ENCODE measurements around the gene PTK7.
A peak's percentile ranks its signal among the peaks of the same experiment; 100 is the strongest.

Gene PTK7

DNA sequence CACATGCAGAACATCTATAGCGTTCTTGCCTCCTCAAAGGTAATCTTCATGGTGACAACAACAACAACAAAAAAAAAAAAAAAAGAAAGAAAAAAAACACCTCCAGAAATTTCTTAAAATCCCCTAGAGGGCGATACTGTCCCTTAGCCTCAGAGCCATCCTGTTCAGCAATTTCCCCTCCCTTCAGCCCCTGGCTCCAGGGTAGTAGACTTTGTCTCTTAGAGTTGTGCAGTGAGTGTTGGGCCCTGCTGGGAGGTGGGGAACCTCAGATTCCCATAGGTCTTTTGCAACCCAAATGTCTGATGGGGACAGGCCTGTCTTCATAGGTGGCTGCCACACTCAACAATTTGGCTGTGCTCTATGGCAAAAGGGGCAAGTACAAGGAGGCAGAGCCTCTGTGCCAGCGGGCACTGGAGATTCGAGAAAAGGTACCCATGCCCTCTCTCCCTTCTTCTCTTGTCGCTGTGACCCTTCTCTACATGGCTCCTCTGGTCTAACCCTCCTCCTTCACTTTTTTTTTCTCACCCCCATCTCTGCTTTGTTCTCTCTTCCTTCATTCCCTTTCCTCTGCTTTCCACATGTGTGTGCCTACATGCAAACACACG lies 6.0 kb upstream of the PTK7 start:
- no peak for DNase-seq (ENCODE audit: low spot score)
- no peak overlapping the region for H3K18ac ChIP-seq (ENCODE audit: low read length)

DNA sequence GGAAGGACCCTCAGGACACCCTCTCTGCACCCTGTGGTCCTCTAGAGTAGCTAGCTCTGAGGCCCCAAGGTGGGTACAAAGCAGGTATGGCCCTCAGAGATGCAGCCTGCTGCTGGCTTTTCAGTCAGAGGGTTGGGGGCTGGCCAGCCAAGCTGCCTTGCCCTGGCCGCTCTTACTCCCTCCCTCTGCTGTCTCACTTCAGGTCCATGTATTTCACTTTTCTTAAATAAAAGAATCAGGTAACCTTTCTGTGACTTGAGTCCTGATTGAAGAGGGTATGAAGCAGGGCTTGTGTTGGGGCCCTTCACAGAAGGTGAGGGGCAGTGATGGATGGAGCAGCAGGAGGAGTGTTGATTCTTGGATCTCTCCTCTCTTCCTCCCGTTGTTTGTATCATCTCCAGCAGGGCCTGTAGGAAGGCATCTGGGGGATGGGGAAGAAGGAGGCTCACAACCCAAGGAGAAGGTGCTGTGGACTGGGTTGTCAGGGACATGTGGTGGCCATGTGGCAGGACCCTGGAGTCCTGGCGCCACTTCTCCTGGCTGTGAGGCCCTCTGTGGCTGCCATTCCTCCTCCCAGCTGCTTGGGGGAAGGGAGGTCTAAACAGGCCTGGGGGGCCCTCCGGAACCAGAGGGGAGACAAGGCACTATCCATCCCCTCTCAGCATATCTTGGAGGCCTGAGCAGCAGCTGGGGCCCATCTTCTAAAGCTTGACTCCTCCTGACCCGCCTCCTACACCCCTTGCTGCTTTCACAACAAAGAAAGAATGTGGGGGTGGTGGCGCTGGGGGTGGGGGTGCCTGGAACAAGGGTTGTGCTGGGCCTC lies 1.1 kb upstream of the PTK7 start:
- peaks cover 4 to 7% of the 10 kb centered on the region in 2 donors for H3K36me3 ChIP-seq (replicated peaks in 1 of 2; ENCODE audit: control insufficient read depth in 2 of 2, insufficient read depth in 2 of 2, low read length in 2 of 2)
- H3K4ac ChIP-seq (ENCODE audit: low read length): no peak overlapping the region
- no peak overlapping the region for H3K9ac ChIP-seq (ENCODE audit: low read depth, low read length, poor library complexity)
- peaks cover 6% of the 10 kb centered on the region for H3K79me1 ChIP-seq (ENCODE audit: low read depth, low read length)
- peak overlapping the region; percentile 11 for H2BK120ac ChIP-seq (ENCODE audit: low read depth, low read length)
- H3K27me3 ChIP-seq (ENCODE audit: control insufficient read depth in 3 of 3, insufficient read depth in 3 of 3, low read depth in 1 of 3, low read length in 3 of 3): no peaks in the 10 kb centered on the region
- peak overlapping the region; percentile 53 for H3K18ac ChIP-seq (ENCODE audit: low read length)
- peak overlapping the region; percentile 92 for H2AFZ ChIP-seq (ENCODE audit: low read length)
- H2AK5ac ChIP-seq (ENCODE audit: low read depth, low read length): peak overlapping the region; percentile 5
- peak overlapping the region; percentile 37 for H3K27ac ChIP-seq (replicated peaks; ENCODE audit: low read length)
- no peak overlapping the region for H3K23ac ChIP-seq (ENCODE audit: low read depth, low read length, poor library complexity)
- WGBS, 2 donors (ENCODE audit: extremely low coverage in 2 of 2, insufficient read length in 2 of 2, insufficient replicate concordance in 1 of 2): no CpG with 5 or more reads among the region's 6 CpGs
- H2BK12ac ChIP-seq (ENCODE audit: low read length): peak overlapping the region; percentile 80
- H3K4me1 ChIP-seq (ENCODE audit: control insufficient read depth in 2 of 2, insufficient read depth in 1 of 2, low read depth in 1 of 2, low read length in 2 of 2): peaks cover 18 to 27% of the 10 kb centered on the region in 2 donors
- no peak overlapping the region for H3K14ac ChIP-seq (ENCODE audit: low read length)
- peak overlapping the region; percentile 41 for H3K4me2 ChIP-seq (ENCODE audit: insufficient read depth, low read length, poor library complexity, severe bottlenecking)
- no peak overlapping the region for H4K8ac ChIP-seq (ENCODE audit: low read depth, low read length)
- peak overlapping the region; percentile 44 for H2BK15ac ChIP-seq (ENCODE audit: low read length)
- no peak for DNase-seq (ENCODE audit: low spot score)
- peak overlapping the region in 1 of 2 donors; percentile 98 for H3K4me3 ChIP-seq (ENCODE audit: low read length in 2 of 2)
- no peak overlapping the region for H4K91ac ChIP-seq (ENCODE audit: low read depth, low read length, poor library complexity)
- no peaks in the 10 kb centered on the region for H3K9me3 ChIP-seq (replicated peaks in 1 of 2; ENCODE audit: control insufficient read depth in 2 of 2, insufficient read depth in 1 of 2, low read depth in 1 of 2, low read length in 2 of 2)
- H2BK5ac ChIP-seq (ENCODE audit: low read length): no peak overlapping the region

More for the DNA sequence above, 6.0 kb upstream of the PTK7 start:
- Histone ChIP-seq H3K4me3 (ENCODE audit: low read length in 2 of 2) (no peak overlapping the region), H2AK5ac (ENCODE audit: low read depth, low read length) (no peak overlapping the region), H2BK15ac (ENCODE audit: low read length) (no peak overlapping the region), H2BK12ac (ENCODE audit: low read length) (peak overlapping the region; percentile 18), H3K9ac (ENCODE audit: low read depth, low read length, poor library complexity) (no peak overlapping the region), H3K14ac (ENCODE audit: low read length) (no peak overlapping the region), H3K27ac (replicated peaks; ENCODE audit: low read length) (no peak overlapping the region), H3K4me1 (ENCODE audit: control insufficient read depth in 2 of 2, insufficient read depth in 1 of 2, low read depth in 1 of 2, low read length in 2 of 2) (peaks cover 5 to 10% of the 10 kb centered on the region in 2 donors), H2BK5ac (ENCODE audit: low read length) (no peak overlapping the region), H3K79me1 (ENCODE audit: low read depth, low read length) (peaks cover 4% of the 10 kb centered on the region), H3K36me3 (replicated peaks in 1 of 2; ENCODE audit: control insufficient read depth in 2 of 2, insufficient read depth in 2 of 2, low read length in 2 of 2) (peaks cover 8 to 21% of the 10 kb centered on the region in 2 donors), H3K27me3 (ENCODE audit: control insufficient read depth in 3 of 3, insufficient read depth in 3 of 3, low read depth in 1 of 3, low read length in 3 of 3) (no peaks in the 10 kb centered on the region), H3K9me3 (replicated peaks in 1 of 2; ENCODE audit: control insufficient read depth in 2 of 2, insufficient read depth in 1 of 2, low read depth in 1 of 2, low read length in 2 of 2) (no peaks in the 10 kb centered on the region), H3K4me2 (ENCODE audit: insufficient read depth, low read length, poor library complexity, severe bottlenecking) (no peak overlapping the region), H4K91ac (ENCODE audit: low read depth, low read length, poor library complexity) (no peak overlapping the region), H4K8ac (ENCODE audit: low read depth, low read length) (no peak overlapping the region), H3K23ac (ENCODE audit: low read depth, low read length, poor library complexity) (no peak overlapping the region), H2AFZ (ENCODE audit: low read length) (no peak overlapping the region), H2BK120ac (ENCODE audit: low read depth, low read length) (no peak overlapping the region), H3K4ac (ENCODE audit: low read length) (no peak overlapping the region)
- WGBS, 2 donors (ENCODE audit: extremely low coverage in 2 of 2, insufficient read length in 2 of 2, insufficient replicate concordance in 1 of 2): no CpG with 5 or more reads among the region's 6 CpGs

DNA sequence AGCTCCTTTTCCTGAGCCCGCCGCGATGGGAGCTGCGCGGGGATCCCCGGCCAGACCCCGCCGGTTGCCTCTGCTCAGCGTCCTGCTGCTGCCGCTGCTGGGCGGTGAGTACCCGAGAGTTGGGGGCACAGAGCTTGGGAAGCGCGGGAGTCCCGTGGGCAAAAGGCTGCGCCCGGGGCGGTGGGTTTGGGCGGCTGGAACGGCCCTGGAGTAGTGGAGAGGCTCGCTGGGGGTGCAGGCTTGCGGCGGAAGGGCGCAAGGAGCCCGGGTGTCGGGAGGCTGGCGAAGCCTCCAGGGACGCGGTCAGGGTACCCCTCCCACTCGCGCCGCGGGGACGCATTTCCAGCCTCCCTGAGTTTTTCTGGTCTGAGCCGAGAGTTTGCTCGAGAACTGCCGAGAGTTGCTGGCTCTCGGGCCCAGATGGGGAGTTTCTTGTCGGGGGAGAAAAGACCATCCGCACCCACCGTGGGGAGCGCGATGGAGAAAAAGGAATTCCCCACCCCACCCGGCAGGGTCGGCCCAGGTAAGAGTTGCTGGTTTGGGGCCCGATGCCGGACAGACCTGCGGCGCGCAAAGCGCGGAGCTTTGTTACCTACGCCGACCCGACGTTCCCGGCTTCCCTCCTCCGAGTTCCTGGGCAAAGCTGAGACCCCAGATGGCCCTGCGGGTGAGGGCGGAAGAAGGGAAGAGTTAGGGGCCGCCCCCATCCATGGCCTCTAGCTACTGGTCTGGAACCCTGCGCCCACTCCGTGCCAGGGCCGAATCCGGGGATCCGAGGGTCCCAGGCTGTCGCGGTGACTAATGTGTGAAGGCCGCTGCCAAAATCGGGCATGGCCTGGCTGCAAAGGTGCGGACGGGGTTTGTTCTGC lies 584 bp downstream of the PTK7 start:
- DNase-seq (ENCODE audit: low spot score): no peak

More for the DNA sequence above, 584 bp downstream of the PTK7 start:
- WGBS, 2 donors (ENCODE audit: extremely low coverage in 2 of 2, insufficient read length in 2 of 2, insufficient replicate concordance in 1 of 2): no CpG with 5 or more reads among the region's 72 CpGs
- peak overlapping the region; percentile 98 for H3K9ac ChIP-seq (ENCODE audit: low read depth, low read length, poor library complexity)
- peak overlapping the region; percentile 68 for H2BK15ac ChIP-seq (ENCODE audit: low read length)
- no peak overlapping the region for H4K91ac ChIP-seq (ENCODE audit: low read depth, low read length, poor library complexity)
- H3K4me1 ChIP-seq (ENCODE audit: control insufficient read depth in 2 of 2, insufficient read depth in 1 of 2, low read depth in 1 of 2, low read length in 2 of 2): peaks cover 18 to 21% of the 10 kb centered on the region in 2 donors
- peak overlapping the region; percentile 65 for H3K27ac ChIP-seq (replicated peaks; ENCODE audit: low read length)
- peak overlapping the region; percentile 87 for H2AK5ac ChIP-seq (ENCODE audit: low read depth, low read length)
- H2BK120ac ChIP-seq (ENCODE audit: low read depth, low read length): peak overlapping the region; percentile 81
- H2AFZ ChIP-seq (ENCODE audit: low read length): peak overlapping the region; percentile 96
- peaks cover 2 to 7% of the 10 kb centered on the region in 2 donors for H3K36me3 ChIP-seq (replicated peaks in 1 of 2; ENCODE audit: control insufficient read depth in 2 of 2, insufficient read depth in 2 of 2, low read length in 2 of 2)
- H2BK12ac ChIP-seq (ENCODE audit: low read length): peak overlapping the region; percentile 93
- peak overlapping the region; percentile 98 for H3K18ac ChIP-seq (ENCODE audit: low read length)
- H3K4me2 ChIP-seq (ENCODE audit: insufficient read depth, low read length, poor library complexity, severe bottlenecking): peak overlapping the region; percentile 59
- H3K79me1 ChIP-seq (ENCODE audit: low read depth, low read length): peaks cover 4% of the 10 kb centered on the region
- peak overlapping the region; percentile 95 for H2BK5ac ChIP-seq (ENCODE audit: low read length)
- peak overlapping the region; percentile 24 for H3K4ac ChIP-seq (ENCODE audit: low read length)
- peak overlapping the region; percentile 92 for H3K14ac ChIP-seq (ENCODE audit: low read length)
- no peaks in the 10 kb centered on the region for H3K27me3 ChIP-seq (ENCODE audit: control insufficient read depth in 3 of 3, insufficient read depth in 3 of 3, low read depth in 1 of 3, low read length in 3 of 3)
- peak overlapping the region; percentile 89 to 98 for H3K4me3 ChIP-seq (ENCODE audit: low read length in 2 of 2)
- no peak overlapping the region for H4K8ac ChIP-seq (ENCODE audit: low read depth, low read length)
- H3K23ac ChIP-seq (ENCODE audit: low read depth, low read length, poor library complexity): peak overlapping the region; percentile 95
- no peaks in the 10 kb centered on the region for H3K9me3 ChIP-seq (replicated peaks in 1 of 2; ENCODE audit: control insufficient read depth in 2 of 2, insufficient read depth in 1 of 2, low read depth in 1 of 2, low read length in 2 of 2)
